GM08714 (cell line): ENCODE data around the gene PSMB1.

Source experiments
- H3K4me3 ChIP-seq: fragments of 200-500 bp; sonication (Bioruptor generic); 2 replicates; pipeline ENCODE4 v1.5.1; 2014; ENCODE audit warnings: mild to moderate bottlenecking, low read length, inconsistent platforms
- ZNF274 ChIP-seq: IDR thresholded peaks from 2 replicates; pipeline ENCODE4 v1.6.1; 2012; ENCODE audit warnings: mild to moderate bottlenecking, low read depth, low read length

PSMB1 gene

DNA sequence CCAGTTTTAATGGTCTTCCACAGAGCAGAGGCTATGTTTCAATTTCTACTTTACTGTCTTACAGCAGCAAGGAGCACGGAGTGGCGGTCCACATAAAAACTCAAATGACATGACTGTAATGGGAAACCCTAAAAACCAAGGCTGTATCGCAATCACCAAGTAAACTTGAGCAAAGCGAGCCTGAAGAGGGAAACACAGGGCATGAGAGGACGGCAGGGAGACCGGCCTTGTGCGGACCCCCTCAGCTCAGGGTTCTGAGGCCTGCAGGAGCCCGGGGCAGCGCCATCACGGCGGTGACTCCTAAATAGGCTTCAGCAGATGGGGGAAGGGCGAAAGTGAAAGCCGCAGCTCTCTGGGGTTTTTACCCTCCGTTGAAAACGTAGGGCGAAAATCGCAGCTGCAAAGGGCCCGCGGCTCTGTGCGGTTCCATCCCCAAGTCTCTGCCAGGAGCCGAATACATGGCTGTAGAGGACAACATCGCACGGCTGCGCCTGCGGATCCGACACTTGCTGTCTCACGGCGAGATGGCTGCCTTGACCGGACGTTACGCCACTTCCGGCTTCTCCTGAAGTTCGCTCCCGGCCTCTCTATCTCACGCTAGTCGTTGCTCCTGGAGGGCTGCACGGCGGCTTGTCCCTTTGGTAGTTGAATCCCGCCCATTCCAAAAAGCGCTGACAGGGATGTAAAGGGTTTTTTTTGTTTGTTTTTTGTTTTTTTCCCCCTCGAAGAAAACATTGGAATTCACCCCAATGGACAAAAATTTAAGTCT lies at the start of gene PSMB1:
PSMB1 (minus strand) TSS at position 543 of the 769 bp plus-strand sequence; CDS start at position 478, 65 bp downstream.
- no peak for TF ChIP-seq ZNF274
- H3K4me3 ChIP-seq = peak within 1 kb of the TSS; percentile 99

- H3K4me3 ChIP-seq = no peak overlapping the region
- TF ChIP-seq ZNF274 = no peak
Observed at GRCh38 chr6:170597278-170597677, 44.2 kb upstream of the PSMB1 start.

- H3K4me3 ChIP-seq = no peak overlapping the region
- TF ChIP-seq ZNF274 = no peak
Observed at GRCh38 chr6:170596426-170596825, 43.3 kb upstream of the PSMB1 start.

- TF ChIP-seq ZNF274 = no peak
- no peak overlapping the region for H3K4me3 ChIP-seq
Observed at GRCh38 chr6:170590725-170591124, 37.6 kb upstream of the PSMB1 start.

DNA sequence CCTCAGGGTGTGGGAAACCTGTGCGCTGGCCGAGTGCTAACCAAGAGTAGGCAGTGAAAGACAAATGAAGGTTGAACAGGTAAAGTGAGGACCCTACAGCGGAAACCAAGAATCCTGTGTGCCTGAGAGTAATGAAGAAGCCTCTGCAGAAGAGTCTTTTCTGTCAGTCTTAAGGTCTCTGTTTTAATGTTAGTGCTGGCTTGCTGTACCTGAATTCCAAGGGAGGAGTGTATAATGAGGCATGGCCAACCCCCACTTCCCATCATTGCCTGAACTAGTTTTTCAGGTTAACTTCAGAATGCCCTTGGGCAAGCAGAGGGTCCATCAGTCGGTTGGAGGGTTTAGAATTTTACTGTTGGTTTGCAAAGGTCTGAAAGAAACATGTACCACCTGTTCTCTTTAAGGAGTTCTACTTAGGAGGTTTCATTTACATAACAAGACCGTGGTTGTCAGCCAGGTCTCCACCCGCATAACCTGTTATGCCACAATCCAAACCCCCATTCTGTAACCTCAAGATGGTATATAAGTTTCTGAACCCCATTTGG lies 31.9 kb upstream of the PSMB1 start:
- TF ChIP-seq ZNF274 = no peak
- peak overlapping the region; percentile 81 for H3K4me3 ChIP-seq

DNA sequence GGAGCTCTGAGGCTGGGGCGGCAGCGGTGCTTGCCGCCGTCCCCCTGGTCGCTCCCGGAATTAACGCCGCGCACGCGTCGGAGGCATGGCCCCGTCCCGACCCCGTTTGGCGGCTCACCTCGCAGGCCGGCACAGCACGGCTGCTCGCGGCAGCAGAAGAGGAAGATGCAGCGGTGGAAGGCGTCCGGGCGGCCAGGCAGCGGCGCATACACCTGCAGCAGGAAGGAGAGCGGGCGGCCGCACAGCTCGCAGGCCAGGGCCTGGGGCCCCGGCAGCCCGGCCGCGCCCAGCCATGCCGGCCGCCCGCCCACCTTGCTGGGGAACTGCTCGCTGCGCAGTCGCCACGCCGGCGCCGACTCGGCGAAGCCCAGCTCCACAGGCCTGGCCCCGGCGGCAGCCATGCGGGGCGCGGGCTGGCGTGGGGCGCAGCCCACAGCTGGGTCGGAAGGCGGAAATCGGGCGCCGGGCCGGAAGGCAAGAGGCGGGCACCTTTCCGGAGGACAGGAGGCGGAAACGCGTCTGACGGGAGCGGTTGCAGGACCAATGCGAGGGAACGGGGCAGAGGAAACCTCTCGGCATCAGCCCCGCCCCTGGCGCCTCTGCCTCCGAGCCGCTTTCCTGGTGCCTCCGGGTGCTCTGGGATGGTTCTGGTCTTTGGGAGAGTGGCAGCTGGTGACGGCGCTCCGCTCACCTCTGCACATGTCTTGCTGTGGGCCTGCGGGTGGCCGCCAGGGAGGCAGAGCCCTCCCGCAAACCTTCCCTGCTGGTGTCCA lies 31.3 kb upstream of the PSMB1 start, which contains the start of gene PDCD2:
PDCD2 (minus strand) TSS at position 457 of the 773 bp plus-strand sequence; CDS start at position 401, 56 bp downstream.
- no peak for TF ChIP-seq ZNF274
- peak within 1 kb of the TSS; percentile 81 for H3K4me3 ChIP-seq

DNA sequence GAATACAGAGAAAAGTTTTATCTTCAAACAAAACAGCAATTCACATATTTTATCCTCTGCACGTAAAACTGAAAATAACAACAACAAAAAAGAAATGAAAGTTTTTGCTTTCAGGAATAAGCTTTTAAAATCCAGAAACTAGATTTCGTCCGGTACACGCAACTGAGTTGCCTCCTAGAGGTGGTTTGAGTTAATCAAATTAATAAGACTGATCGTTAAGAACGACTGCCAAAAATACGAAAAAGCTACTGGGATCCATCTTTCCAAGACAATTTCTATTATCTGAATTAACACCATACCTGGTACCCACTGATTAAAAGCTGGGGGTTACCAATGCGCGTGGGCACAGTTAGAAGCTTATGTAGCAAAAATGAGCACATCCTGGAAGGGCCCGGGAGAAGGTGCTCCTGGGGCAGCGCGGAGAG lies 30.7 kb upstream of the PSMB1 start:
- peak overlapping the region; percentile 81 for H3K4me3 ChIP-seq
- TF ChIP-seq ZNF274 = no peak

DNA sequence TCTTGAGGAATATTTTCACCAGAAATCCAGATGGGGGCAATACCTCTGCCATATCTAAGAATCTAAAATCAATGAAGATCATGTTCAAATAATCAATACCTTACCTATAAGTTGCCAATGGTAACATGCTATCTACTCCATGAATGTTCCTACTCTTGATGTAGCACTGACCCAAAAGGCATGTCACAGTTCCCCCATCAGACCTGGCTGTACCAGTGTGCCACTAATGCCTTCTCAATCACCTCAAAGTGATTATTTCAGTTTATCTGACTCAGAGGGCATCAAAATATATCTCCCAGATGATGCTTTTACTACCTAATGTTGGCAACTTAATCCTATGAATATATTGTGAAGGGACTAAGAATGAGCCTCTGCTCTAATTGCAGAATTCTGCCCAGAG lies 25.8 kb upstream of the PSMB1 start:
- no peak for TF ChIP-seq ZNF274
- no peak overlapping the region for H3K4me3 ChIP-seq

DNA sequence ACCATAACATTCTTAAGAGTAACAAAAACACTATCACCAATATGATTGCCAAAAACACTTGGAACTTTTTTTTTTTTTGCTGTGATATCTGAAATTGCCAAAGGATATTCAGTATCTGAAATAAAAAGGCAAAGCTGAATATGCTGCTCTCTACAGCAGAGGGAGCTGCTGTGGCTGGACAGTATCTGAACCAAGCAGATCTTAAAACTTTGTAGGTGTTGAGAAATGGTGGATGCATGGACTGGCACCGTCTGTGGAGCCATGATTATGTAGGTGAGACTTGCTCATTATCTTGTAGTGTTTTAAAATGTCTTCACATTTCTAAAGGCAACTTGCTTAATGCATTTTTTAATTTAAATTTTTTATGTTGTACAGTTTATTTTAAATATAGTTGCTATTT lies 22.1 kb upstream of the PSMB1 start:
- no peak overlapping the region for H3K4me3 ChIP-seq
- no peak for TF ChIP-seq ZNF274

DNA sequence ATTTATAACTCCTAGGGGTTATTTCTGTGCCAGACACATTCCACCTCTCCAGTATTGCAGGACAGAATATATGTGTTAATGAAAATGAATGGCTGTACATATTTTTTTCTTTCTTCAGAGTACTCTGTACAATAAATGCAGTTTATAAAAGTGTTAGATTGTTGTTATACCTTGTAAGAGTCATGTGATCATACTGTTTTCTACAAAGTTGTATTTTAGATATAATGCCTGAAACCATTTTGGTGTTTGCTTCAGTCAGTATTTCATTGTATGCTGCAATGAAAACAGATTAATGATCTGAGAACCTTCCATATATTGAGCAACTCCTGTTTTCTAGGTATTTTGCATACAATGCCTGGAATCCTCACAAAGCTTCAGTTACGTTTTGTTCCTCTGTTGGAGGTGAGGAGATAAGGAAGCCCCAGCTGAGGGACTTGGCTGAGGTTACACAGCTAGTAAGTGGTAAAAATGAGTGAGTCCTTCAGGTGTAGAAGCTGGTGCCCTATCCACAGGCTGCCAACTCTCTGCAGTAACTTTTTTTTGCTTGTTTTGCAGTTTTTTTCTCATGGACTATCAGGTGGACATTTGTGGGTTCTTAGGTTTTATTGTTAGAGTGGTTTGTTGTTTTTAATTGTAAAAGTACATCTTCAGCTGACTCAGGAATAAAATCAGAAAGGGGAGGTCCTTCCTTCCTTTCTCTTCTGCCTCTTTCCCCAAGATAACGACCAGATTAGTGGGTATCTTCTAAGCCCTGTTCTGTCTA lies 19.8 kb upstream of the PSMB1 start:
- H3K4me3 ChIP-seq = no peak overlapping the region
- no peak for TF ChIP-seq ZNF274

DNA sequence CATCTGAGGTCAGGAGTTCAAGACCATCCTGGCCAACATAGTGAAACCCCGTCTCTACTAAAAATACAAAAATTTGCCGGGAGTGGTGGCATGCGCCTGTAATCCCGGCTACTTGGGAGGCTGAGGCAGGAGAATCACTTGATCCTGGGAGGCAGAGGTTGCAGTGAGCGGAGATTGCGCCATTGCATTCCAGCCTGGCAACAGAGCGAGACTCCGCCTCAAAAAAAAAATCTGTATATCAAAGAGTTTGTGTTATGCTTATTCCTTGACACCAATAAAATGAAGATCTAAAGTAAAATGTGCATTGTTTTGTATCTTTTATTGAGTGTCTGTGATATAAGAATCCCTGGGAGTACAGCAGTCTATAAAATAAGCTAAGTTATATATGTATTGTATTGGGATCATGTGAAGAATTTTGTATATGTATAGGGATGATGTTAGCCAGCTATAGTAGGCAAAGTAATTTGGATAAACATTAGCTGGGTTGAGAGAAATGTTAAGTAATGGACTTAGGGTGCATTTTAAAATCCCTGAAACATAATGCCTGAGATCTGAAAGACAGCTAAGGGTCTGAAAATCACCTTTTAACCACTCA lies 11.9 kb upstream of the PSMB1 start:
- no peak overlapping the region for H3K4me3 ChIP-seq
- no peak for TF ChIP-seq ZNF274

DNA sequence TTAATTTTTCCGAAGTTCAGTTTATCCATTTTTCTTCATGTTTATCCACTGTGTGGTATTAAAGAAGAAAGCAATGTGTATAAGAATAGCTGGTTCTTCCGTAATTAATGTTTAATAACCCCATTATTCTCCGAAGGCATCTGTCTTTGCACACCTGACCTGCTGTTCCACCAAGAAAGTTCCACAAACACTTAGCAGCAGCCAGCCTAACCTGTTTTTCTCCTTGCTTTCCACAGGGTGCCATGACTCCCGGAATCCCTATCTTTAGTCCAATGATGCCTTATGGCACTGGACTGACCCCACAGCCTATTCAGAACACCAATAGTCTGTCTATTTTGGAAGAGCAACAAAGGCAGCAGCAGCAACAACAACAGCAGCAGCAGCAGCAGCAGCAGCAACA lies 8.4 kb upstream of the PSMB1 start:
- no peak for TF ChIP-seq ZNF274
- no peak overlapping the region for H3K4me3 ChIP-seq

DNA sequence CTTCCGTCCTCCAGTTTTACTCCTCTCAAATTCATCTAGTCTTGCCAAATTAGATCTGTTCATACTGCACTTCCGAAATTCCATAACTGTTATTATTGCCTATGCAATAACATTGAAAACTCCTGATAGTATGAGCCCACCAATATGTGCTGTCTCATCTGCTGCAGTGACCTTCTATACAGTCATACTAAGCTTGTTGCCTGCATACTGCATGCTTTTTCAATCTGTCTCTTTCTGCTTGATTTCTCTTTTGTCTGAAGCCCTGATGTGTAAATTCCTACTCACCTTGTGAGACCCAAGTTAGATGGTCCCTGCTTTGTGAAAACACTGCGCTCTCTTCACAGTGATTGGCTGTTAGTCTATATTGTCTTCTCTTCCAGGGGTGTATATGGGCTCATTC lies 2.2 kb upstream of the PSMB1 start:
- peak overlapping the region; percentile 88 for H3K4me3 ChIP-seq
- no peak for TF ChIP-seq ZNF274

GRCh38 chr6:170554796-170555137 lies 1.7 kb upstream of the PSMB1 start:
- TF ChIP-seq ZNF274 = no peak
- H3K4me3 ChIP-seq = peak overlapping the region; percentile 88
